OCI-M2 (cell line): ENCODE data around the gene HTRA1.

Experiments
- DNase-seq: peaks from one replicate; lab custom pipeline; 2025; ENCODE audit not compliant: unreplicated experiment; lab: John Stamatoyannopoulos, UW

The HTRA1 gene

GRCh38 chr10:122494173-122494820 is 32.9 kb downstream of the HTRA1 start:
- DNase-seq: no peak

GRCh38 chr10:122494833-122495232 is 33.5 kb downstream of the HTRA1 start:
- DNase-seq: no peak

- no peak for DNase-seq
These were observed 34.3 kb downstream of the HTRA1 start for GRCh38 chr10:122495406-122496340.

- DNase-seq: no peak
These were observed 35.9 kb downstream of the HTRA1 start for GRCh38 chr10:122497241-122497640.

GRCh38 chr10:122498521-122498920 is 37.2 kb downstream of the HTRA1 start:
- no peak for DNase-seq

- DNase-seq: no peak
These were observed 37.7 kb downstream of the HTRA1 start for GRCh38 chr10:122499012-122499411.

GRCh38 chr10:122499491-122499941 is 38.2 kb downstream of the HTRA1 start:
- DNase-seq: no peak

GRCh38 chr10:122500194-122500593 is 38.8 kb downstream of the HTRA1 start:
- DNase-seq: no peak

GRCh38 chr10:122500726-122501125 is 39.4 kb downstream of the HTRA1 start:
- no peak for DNase-seq

GRCh38 chr10:122503012-122503411 is 41.7 kb downstream of the HTRA1 start:
- no peak for DNase-seq

GRCh38 chr10:122503886-122504609 is 42.7 kb downstream of the HTRA1 start:
- no peak for DNase-seq

GRCh38 chr10:122504610-122504950 is 43.2 kb downstream of the HTRA1 start:
- DNase-seq: no peak

GRCh38 chr10:122505011-122505410 is 43.7 kb downstream of the HTRA1 start:
- no peak for DNase-seq

- no peak for DNase-seq
These were observed 44.7 kb downstream of the HTRA1 start for GRCh38 chr10:122505885-122506645.

GRCh38 chr10:122507616-122508015 is 46.3 kb downstream of the HTRA1 start:
- no peak for DNase-seq

GRCh38 chr10:122508021-122508420 is 46.7 kb downstream of the HTRA1 start:
- no peak for DNase-seq

GRCh38 chr10:122509323-122509722 is 48.0 kb downstream of the HTRA1 start:
- no peak for DNase-seq

GRCh38 chr10:122510326-122510725 is 49.0 kb downstream of the HTRA1 start:
- no peak for DNase-seq

GRCh38 chr10:122510736-122511135 is 49.4 kb downstream of the HTRA1 start:
- no peak for DNase-seq

- DNase-seq: no peak
These were observed 51.7 kb downstream of the HTRA1 start for GRCh38 chr10:122513053-122513452.
